SW 1271 (cell line): ENCODE data around the gene NFIA.

ENCODE experiments used
- DNase-seq, 2 experiments: peaks; one replicate each; lab custom pipeline; 2025; lab: John Stamatoyannopoulos, UW

The NFIA gene

DNA sequence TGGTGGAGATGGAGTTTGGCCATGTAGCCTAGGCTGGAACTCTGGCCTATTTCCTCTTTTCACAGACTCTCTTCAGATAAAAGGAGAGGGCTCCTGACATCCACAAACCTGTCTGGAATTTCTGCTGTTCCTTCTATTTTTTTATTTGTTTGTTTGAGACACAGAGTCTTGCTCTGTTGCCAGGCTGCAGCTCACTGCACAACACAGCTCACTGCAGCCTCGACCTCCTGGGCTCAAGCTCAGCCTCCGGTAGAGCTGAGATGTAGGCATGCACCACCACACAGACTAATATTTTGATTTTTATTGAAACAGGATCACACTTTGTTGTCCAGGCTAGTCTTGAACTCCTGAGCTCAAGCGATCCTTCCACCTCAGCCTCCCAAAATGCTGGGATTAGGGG lies 411.6 kb downstream of the NFIA start:
- no peak for DNase-seq

DNA sequence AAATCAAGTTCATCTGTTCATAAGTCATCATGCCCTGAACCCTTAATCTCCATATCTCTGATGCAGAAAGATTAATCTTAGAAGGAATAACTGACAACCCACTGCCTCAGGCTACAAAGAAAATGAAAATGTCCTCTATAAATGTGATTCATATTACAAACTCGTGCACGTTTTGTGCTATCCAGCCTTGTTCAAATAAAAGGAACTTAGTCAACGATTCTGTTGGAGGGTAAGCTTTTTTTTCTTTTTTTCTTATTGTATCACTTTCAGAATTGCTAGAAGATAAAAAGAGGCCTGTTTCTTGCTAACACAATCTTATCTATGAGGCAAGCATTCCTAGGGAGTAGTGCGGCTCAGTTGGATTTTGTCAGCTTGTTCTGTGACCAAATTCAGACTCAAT lies 414.1 kb downstream of the NFIA start:
- DNase-seq, result no peak

GRCh38 chr1:61497013-61497412 lies 414.7 kb downstream of the NFIA start:
- DNase-seq, result no peak

GRCh38 chr1:61498342-61498741 lies 416.0 kb downstream of the NFIA start:
- no peak for DNase-seq

GRCh38 chr1:61501971-61502916 lies 419.9 kb downstream of the NFIA start:
- no peak for DNase-seq

DNA sequence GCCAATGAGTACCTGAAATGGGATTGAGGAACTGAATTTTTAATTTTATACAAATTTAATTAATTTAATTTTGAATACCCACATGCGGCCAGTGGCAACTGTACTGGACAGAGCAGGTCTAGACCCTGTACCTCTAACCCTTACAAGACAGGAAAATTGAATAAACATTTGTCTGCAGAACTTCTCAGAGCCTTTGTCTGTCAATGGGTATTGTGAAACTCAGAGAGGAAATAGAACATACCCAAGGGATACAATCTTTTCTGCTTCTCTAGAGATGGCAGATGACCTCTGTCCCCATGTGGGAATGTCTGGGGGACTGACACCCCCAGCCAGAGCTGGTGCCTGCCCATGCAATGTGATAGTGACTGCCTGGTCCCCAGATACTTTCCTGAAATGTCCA lies 421.9 kb downstream of the NFIA start:
- DNase-seq, result no peak

GRCh38 chr1:61504852-61505390 lies 422.6 kb downstream of the NFIA start:
- no peak for DNase-seq

- no peak for DNase-seq
These were observed 423.9 kb downstream of the NFIA start for GRCh38 chr1:61506236-61506635.

- DNase-seq, result no peak
These were observed 424.7 kb downstream of the NFIA start for GRCh38 chr1:61506944-61507500.
